ENCODE data around the gene PTRH2. TPM values are rescaled to one million over a fixed set of nuclear protein-coding genes. Genes with fewer than 3 reads are reported as not detected.
A peak's percentile ranks its signal among the peaks of the same experiment; 100 is the strongest.
"Not testable (repeated sequence)": the region's sequence is repeated elsewhere in the genome, so short reads cannot be mapped to it uniquely, and the experiment has no call there.

PTRH2 gene
- 15.7 and 21.9 TPM in 2 replicates for total RNA-seq
- 31.7 and 38.7 TPM in 2 replicates for polyA plus RNA-seq

DNA sequence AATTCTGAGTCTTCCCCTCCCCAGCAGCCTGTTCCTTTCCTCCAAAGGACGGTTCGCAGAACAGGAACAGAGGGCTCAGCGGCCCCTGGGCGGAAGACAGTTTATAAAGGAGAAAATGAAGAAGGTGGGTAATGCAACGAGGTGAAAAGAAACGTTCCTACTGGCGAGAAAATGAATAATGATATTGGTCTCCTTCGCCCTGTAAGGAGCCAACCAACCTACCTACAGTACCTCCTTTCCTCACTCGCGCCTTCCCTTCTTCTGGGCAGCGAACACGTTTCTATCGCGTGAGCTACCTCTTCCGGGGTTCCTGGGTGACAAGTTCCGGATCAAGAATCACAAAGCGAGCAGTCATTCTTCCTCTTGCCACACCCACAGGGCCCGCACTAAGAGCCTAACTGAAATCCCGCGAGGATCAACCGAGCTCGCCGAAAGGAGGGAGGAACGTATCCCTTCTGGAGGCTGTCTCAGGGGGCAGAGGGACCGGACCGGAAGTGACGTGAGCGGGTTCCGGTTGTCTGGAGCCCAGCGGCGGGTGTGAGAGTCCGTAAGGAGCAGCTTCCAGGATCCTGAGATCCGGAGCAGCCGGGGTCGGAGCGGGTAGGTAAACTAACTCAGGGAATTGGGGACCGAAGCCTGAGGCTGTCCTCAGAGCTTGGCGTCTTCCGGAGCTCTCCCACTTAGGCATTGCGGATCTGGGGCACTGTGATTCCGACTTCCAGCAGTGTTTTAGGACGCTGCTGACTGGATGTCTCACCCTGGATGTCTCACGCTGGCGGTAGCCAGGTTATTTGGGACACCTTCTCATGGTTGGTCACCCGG is at the start of gene PTRH2, which contains the start of gene VMP1:
TSS of gene PTRH2 (minus strand) at position 282 of the 822 bp plus-strand sequence. CDS start 9,452 bp downstream, outside the sequence.
TSS of gene VMP1 (plus strand) at position 506 of the 822 bp plus-strand sequence. CDS start 23,793 bp downstream, outside the sequence.
- H3K4me3 ChIP-seq = peak within 1 kb of the TSS; percentile 70
- peak within 1 kb of the TSS; percentile 93 for H3K27ac ChIP-seq
- peaks cover 91% of the 10 kb centered on the region for H3K79me2 ChIP-seq
- H3K9me3 ChIP-seq (ENCODE audit: low read depth) = no peaks in the 10 kb centered on the region
- DNase-seq (ENCODE audit: low spot score) = peak; percentile 100
- no peaks in the 10 kb centered on the region for H3K36me3 ChIP-seq (replicated peaks; ENCODE audit: insufficient read depth, low read depth)
- H2AFZ ChIP-seq = peak within 1 kb of the TSS; percentile 43
- peak within 1 kb of the TSS; percentile 91 for H3K4me2 ChIP-seq
- no peaks in the 10 kb centered on the region for H3K9me2 ChIP-seq (replicated peaks; ENCODE audit: insufficient read depth)
- WGBS (ENCODE audit: low lambda C conversion rate, missing lambda C conversion rate) = under 1% methylated on average over 45 of the region's 45 CpGs
- no peaks in the 10 kb centered on the region for H3K27me3 ChIP-seq
- no peak for TF ChIP-seq EZH2phosphoT487 (IDR thresholded peaks at IDR 0.05; ENCODE audit: low read depth, severe bottlenecking, unreplicated experiment)
- TF ChIP-seq EZH2 (IDR thresholded peaks at IDR 0.05; ENCODE audit: borderline replicate concordance) = no peak
- TF ChIP-seq, protein P1, sequence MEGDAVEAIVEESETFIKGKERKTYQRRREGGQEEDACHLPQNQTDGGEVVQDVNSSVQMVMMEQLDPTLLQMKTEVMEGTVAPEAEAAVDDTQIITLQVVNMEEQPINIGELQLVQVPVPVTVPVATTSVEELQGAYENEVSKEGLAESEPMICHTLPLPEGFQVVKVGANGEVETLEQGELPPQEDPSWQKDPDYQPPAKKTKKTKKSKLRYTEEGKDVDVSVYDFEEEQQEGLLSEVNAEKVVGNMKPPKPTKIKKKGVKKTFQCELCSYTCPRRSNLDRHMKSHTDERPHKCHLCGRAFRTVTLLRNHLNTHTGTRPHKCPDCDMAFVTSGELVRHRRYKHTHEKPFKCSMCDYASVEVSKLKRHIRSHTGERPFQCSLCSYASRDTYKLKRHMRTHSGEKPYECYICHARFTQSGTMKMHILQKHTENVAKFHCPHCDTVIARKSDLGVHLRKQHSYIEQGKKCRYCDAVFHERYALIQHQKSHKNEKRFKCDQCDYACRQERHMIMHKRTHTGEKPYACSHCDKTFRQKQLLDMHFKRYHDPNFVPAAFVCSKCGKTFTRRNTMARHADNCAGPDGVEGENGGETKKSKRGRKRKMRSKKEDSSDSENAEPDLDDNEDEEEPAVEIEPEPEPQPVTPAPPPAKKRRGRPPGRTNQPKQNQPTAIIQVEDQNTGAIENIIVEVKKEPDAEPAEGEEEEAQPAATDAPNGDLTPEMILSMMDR (IDR thresholded peaks at IDR 0.05; ENCODE audit: poor library complexity) = no peak
- peaks cover 11% of the 10 kb centered on the region for H3K4me1 ChIP-seq (ENCODE audit: insufficient read depth)
- peaks cover 16% of the 10 kb centered on the region for H4K20me1 ChIP-seq (ENCODE audit: insufficient read depth, poor library complexity, severe bottlenecking)

DNA sequence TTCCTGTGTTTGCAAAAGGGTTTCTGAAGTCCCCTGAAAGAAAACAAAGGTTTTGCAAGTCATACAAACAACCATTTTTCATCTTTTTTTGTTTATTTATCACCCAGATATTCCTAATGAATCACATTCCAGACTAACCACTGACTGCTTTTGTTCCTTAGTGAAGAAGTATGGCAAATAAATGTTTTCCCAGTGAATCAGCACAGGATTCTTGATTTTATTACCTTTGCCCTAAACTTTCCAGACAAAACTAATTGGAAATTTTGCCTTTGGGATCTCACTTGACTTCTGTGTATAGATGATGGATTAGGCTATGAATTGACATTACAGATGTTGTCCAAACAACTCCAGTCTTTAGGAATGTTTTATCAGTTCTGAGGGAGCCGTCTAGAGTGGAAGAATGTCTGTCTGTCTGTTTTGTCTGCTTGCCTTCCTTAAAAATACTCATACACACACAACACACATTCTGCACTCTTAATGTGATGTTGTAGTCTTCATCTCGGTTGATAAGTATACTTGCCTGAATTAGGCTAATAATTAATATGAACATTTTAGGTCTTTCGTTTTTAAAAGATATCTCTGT is 49.1 kb upstream of the PTRH2 start:
- Histone ChIP-seq H3K79me2 (no peaks in the 10 kb centered on the region), H3K4me2 (peak overlapping the region; percentile 21), H3K9me2 (replicated peaks; ENCODE audit: insufficient read depth) (no peaks in the 10 kb centered on the region), H3K4me3 (no peak overlapping the region), H3K4me1 (ENCODE audit: insufficient read depth) (peaks cover 32% of the 10 kb centered on the region), H3K27me3 (no peaks in the 10 kb centered on the region), H3K27ac (peak overlapping the region; percentile 70), H3K9me3 (ENCODE audit: low read depth) (no peaks in the 10 kb centered on the region), H4K20me1 (ENCODE audit: insufficient read depth, poor library complexity, severe bottlenecking) (no peaks in the 10 kb centered on the region), H2AFZ (no peak overlapping the region), H3K36me3 (replicated peaks; ENCODE audit: insufficient read depth, low read depth) (no peaks in the 10 kb centered on the region)
- no peak for DNase-seq (ENCODE audit: low spot score)
- 25% methylated on average over 3 of the region's 3 CpGs for WGBS (ENCODE audit: low lambda C conversion rate, missing lambda C conversion rate)
- no peak for TF ChIP-seq EZH2 (IDR thresholded peaks at IDR 0.05; ENCODE audit: borderline replicate concordance)

DNA sequence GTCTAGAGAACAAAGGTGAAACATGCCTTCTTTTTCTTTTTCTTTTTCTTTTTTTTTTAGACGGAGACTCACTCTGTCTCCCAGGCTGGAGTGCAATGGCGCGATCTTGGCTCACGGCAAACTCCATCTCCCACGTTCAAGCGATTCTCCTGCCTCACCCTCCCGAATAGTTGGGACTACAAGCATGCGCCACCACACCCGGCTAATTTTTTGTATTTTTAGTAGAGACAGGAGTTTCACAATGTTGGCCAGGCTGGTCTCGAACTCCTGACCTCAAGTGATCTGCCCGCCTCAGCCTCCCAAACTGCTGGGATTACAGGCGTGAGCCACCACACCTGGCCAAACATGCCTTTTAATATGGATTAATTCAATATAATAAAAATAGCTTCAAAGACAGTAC is 47.8 kb upstream of the PTRH2 start:
- not testable (repeated sequence) for H3K79me2 ChIP-seq; H3K27me3 ChIP-seq; H3K4me2 ChIP-seq; DNase-seq (ENCODE audit: low spot score); H3K36me3 ChIP-seq (replicated peaks; ENCODE audit: insufficient read depth, low read depth); H2AFZ ChIP-seq; H3K9me2 ChIP-seq (replicated peaks; ENCODE audit: insufficient read depth); H3K4me3 ChIP-seq; H3K9me3 ChIP-seq (ENCODE audit: low read depth); H4K20me1 ChIP-seq (ENCODE audit: insufficient read depth, poor library complexity, severe bottlenecking)
- H3K4me1 ChIP-seq (ENCODE audit: insufficient read depth) = peaks cover 32% of the 10 kb centered on the region
- H3K27ac ChIP-seq = peak overlapping the region; percentile 70
- 97% methylated on average over 11 of the region's 12 CpGs for WGBS (ENCODE audit: low lambda C conversion rate, missing lambda C conversion rate)

DNA sequence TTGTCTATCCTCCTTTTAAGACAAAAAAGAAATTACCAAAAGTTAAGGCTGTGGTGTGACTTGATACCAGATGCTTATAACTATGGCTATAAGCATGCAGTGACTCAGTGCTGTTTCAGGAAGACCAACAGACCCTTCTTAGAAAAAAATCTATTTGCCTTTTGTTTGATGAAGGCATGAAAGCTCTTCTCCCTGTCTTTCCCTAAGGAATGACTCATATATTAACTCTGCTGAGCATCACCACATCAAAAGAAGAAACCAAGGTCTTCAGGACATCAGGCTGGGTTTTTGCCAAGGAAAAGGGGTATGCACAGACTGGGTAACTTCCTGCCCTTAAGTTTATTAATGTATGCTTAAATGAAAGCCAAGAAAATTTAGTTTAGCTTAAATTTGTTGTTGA is 47.3 kb upstream of the PTRH2 start:
- TF ChIP-seq EZH2phosphoT487 (IDR thresholded peaks at IDR 0.05; ENCODE audit: low read depth, severe bottlenecking, unreplicated experiment) (no peak), EZH2 (IDR thresholded peaks at IDR 0.05; ENCODE audit: borderline replicate concordance) (no peak)
- TF ChIP-seq, protein P1 (IDR thresholded peaks at IDR 0.05; ENCODE audit: poor library complexity) = no peak
- Histone ChIP-seq H3K36me3 (replicated peaks; ENCODE audit: insufficient read depth, low read depth) (no peaks in the 10 kb centered on the region), H3K9me3 (ENCODE audit: low read depth) (no peaks in the 10 kb centered on the region), H4K20me1 (ENCODE audit: insufficient read depth, poor library complexity, severe bottlenecking) (no peaks in the 10 kb centered on the region), H3K4me2 (no peak overlapping the region), H2AFZ (no peak overlapping the region), H3K4me1 (ENCODE audit: insufficient read depth) (peaks cover 32% of the 10 kb centered on the region), H3K4me3 (no peak overlapping the region), H3K79me2 (no peaks in the 10 kb centered on the region), H3K9me2 (replicated peaks; ENCODE audit: insufficient read depth) (no peaks in the 10 kb centered on the region), H3K27me3 (no peaks in the 10 kb centered on the region), H3K27ac (peak overlapping the region; percentile 70)
- peak; percentile 31 for DNase-seq (ENCODE audit: low spot score)
